ENCODE measurements around the gene KRTAP9-4.

DNA sequence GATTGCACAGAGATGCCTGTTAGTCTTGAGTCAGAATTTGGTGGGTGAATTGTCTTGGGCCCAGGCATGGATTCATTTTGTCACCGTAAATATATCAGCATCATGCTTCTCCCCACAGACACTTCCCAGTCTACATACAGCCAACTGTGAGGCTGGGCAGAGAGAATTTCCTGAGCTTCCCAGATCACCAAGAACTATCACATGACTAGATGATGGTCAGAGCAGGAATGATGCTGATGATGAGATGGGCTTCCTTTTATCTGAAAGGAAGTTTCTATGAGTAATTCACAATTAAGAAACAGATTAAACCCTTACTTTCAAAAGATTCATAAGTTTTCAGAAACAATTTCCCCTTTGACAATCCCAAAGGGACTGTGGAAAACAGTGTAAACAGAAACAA, 5.4 kb downstream of the KRTAP9-4 start:
- TF ChIP-seq, protein P1, sequence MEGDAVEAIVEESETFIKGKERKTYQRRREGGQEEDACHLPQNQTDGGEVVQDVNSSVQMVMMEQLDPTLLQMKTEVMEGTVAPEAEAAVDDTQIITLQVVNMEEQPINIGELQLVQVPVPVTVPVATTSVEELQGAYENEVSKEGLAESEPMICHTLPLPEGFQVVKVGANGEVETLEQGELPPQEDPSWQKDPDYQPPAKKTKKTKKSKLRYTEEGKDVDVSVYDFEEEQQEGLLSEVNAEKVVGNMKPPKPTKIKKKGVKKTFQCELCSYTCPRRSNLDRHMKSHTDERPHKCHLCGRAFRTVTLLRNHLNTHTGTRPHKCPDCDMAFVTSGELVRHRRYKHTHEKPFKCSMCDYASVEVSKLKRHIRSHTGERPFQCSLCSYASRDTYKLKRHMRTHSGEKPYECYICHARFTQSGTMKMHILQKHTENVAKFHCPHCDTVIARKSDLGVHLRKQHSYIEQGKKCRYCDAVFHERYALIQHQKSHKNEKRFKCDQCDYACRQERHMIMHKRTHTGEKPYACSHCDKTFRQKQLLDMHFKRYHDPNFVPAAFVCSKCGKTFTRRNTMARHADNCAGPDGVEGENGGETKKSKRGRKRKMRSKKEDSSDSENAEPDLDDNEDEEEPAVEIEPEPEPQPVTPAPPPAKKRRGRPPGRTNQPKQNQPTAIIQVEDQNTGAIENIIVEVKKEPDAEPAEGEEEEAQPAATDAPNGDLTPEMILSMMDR (IDR thresholded peaks at IDR 0.05): no peak
- TF ChIP-seq POLR2A (IDR thresholded peaks at IDR 0.05): no peak

Measured in heart left ventricle (tissue), 13 donors.